ENCODE results near the gene SLC16A1.

The SLC16A1 gene

DNA sequence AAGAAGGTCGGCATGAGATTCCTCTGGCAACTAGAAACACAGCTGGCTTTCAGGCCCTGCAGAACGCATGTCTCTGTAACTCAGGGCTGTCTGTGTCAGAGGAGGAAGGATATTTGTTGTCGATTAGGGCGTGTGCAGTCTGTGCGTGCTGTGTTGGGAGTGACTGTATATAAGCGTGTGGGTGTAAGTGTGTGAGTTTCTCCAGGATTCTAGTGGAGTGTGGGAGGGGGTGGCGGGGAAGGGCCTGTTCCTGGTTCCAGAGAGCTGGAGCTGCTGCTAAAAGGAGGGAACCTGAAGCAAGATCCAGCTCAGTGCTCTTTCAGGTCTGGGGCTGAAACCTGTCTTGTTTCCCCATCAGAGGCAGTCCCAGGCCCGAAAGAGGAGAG lies 74.3 kb downstream of the SLC16A1 start:
- DNase-seq (ENCODE audit: low read depth): no peak

GRCh38 chr1:112879834-112880233 lies 76.2 kb downstream of the SLC16A1 start:
- DNase-seq (ENCODE audit: low read depth): no peak

GRCh38 chr1:112878321-112878720 lies 77.7 kb downstream of the SLC16A1 start:
- DNase-seq (ENCODE audit: low read depth): no peak

DNA sequence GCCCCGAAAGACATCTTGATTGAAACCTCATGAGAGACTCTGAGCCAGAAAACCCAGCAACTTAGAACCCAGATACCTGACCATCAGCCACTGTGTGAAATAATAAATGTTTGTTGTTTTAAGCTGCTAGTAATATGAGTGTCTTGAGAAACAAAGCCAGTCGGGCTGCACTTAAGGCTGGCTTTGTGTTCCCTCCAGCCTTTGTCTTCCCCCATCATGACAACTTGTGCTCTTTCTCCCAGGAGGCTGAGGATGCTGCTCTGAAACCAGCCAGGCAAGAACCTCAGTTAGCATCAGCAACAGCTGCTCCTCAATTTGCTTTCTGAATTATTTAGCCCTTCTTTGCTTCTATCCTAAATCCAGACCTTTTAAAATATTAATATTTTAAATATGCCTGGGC lies 78.2 kb downstream of the SLC16A1 start:
- DNase-seq (ENCODE audit: low read depth): no peak

DNA sequence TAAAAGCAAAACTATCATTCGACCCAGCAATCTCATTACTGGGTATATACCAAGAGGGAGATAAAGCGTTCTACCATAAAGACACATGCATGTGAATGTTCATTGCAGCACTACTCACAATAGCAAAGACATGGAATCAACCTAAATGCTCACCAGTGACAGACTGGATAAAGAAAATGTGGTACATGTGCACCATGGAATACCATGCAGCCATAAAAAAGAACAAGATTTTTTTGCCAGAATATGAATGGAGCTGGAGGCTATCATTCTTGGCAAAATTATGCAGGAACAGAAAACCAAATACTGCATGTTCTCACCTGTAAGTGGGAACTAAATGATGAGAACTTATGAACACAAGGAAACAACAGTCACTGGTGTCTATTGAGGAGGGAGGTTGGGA lies 79.7 kb downstream of the SLC16A1 start:
- DNase-seq (ENCODE audit: low read depth): no peak

GRCh38 chr1:112872551-112872962 lies 83.4 kb downstream of the SLC16A1 start:
- DNase-seq (ENCODE audit: low read depth): no peak

DNA sequence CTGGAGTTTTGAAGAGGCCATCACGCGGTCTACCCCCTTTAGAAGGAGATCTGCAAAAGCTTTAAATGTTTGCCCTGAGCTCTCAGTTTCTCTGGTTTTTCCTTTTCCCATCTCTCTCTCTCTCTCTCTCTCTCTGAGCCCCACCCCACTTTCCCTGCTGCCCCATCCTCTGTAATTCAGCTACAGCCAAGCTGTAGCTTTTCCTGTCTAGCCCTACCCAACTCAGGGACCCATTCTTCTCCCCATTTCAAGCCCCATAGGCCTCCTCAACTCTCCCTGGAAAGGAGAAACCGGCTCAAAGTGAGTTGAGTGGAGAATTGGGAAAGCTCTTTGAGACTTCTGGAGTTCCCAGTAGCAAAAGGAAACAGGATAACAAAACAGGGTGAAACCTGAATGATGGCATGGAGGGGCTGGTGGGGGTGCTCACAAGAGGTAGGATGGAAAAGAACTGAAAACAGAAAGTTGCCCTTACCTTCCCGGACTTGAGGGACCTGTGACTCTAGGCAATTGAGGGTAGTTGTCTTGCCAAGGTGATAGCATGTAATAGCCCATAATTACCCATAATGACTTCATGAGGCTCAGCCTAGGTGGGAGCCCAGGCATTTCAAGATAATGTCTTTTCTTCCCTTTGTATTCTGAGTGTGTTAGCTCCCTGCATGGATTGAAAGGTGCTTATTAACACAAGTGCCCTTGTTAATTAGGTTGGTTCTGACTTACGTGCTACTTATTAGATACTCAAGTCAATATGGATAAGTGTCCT lies 84.9 kb downstream of the SLC16A1 start:
- DNase-seq (ENCODE audit: low read depth): no peak

DNA sequence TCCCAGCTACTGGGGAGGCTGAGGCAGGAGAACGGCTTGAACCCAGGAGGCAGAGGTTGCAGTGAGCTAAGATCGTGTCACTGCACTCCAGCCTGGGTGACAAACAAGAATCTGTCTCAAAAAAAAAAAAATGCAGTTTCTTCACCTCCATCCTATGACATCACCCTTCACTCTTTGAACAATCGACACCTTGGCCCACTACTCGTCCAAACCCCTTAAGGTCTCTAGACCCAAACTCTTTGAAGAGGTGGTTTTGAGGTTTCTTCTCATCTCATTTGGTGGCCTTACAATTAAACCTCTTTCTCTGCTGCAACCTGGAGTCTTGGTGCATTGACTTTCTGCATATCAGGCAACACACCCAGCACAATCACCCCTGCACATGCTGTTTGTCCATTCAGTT lies 86.1 kb downstream of the SLC16A1 start:
- no peak for DNase-seq (ENCODE audit: low read depth)

DNA sequence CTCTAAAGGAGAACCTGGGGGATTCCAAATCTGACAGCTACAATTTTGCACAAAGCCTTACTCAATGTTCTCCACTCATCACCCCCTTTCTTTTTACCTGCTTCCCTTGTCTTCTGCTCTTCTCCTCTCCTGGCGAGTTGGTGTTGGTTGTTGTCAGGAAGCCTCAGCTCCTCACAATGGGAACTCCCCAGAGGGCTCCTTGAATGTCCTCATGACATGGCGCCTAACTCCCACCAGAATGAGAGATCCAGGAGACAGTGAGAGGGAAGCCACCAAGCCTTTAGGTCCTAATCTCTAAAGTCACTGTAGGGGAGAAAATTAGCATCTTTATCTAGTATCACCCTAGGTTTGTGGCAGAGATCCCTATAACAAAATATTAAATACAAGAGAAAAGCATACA lies 87.8 kb downstream of the SLC16A1 start:
- DNase-seq (ENCODE audit: low read depth): no peak

- DNase-seq (ENCODE audit: low read depth): no peak
Measured at GRCh38 chr1:112866981-112867380, 89.0 kb downstream of the SLC16A1 start.

DNA sequence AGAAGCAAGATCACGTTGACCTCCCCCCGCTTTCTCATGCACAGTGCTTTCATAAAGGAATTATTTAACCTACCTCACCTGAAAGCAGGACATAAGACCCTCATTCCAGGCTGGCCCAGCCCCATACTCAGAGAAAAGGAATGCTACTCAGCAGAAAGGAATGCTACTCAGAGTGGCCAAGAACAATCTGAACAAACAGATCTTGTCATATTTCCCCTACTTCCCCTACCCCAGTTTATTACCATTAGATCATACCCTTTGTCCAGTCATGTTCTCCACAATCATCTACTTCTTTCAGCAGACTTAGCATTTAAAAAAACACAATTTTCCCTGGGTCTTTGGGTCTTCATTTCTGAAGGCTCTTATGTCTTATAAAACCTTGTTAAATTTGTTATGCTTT lies 89.8 kb downstream of the SLC16A1 start:
- DNase-seq (ENCODE audit: low read depth): no peak

DNA sequence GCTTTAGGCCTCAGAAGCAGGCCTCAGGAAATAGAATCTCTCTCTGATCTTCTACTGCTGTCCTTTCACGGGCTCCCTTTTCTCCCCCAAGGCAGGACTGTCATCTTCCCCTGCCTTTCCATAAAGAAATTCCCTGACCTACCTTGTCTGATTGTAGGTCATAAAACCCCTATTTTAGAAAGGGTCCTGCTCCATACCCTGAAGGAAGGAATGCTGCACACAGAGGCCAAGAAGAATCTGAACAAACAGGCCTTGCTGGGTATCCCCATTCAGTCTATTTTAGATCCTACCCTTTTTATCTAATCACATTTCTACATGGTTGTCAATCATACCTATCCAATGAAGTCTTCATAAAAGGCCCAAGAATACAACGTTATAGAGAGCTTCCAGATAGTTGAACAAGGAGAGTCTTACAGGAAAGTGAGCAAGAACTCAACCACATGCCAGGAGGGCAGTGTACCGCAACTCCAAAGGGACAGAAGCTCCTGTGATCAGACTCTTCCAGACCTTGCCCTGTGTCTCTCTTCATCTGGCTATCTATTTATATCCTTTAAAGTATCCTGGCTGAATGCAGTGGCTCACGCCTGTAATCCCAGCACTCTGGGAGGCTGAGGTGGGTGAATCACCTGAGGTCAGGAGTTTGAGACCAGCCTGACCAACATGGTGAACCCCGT lies 93.1 kb downstream of the SLC16A1 start:
- DNase-seq (ENCODE audit: low read depth): no peak

Measured in stimulated activated CD8-positive, alpha-beta memory T cell treated with anti-CD3 and anti-CD28 coated beads, Interleukin-12 subunit alpha, Interleukin-12 subunit beta, amount 100 ng/mL, for 1 hour (primary cell).